Measurements from ENCODE around the gene MEGF11. TPM values are rescaled to one million over a fixed set of nuclear protein-coding genes. Genes with fewer than 3 reads are reported as not detected.

MEGF11 gene
- total RNA-seq, 4 donors from 2014 or later = 0.20 TPM; not detected in 3

DNA sequence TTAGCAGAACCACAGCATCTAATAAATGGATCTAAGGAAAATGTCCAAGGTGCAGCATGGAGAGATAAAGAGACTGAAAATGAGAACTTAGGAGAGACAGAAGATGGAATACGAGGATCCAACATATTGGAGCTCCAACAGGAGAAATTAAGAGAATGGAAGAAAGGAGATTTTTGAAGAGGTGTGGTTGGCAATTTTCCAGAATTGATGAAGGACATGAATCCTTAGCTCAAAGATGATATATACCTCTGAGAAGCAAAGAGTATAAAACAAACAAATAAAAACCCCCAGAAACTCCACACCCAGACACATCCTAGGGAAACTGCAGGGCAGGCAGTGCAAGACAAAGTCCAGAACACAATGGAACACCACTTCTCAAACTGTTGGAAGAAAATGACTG is 141.2 kb downstream of the MEGF11 start:
- Histone ChIP-seq H3K9me3 (no peaks in the 10 kb centered on the region), H3K27me3 (no peaks in the 10 kb centered on the region), H3K4me3 (replicated peaks in 1 of 3) (no peak overlapping the region), H3K4me1 (no peaks in the 10 kb centered on the region), H3K27ac (no peak overlapping the region), H3K36me3 (no peaks in the 10 kb centered on the region)
- no peak for DNase-seq
- intact Hi-C loops (cut with DNase I) = no loop called here
- WGBS, 2 donors = 88 to 91% methylated on average over 1 of the region's 1 CpG
- TF ChIP-seq POLR2A (IDR thresholded peaks at IDR 0.05) = no peak
- TF ChIP-seq, protein P1, sequence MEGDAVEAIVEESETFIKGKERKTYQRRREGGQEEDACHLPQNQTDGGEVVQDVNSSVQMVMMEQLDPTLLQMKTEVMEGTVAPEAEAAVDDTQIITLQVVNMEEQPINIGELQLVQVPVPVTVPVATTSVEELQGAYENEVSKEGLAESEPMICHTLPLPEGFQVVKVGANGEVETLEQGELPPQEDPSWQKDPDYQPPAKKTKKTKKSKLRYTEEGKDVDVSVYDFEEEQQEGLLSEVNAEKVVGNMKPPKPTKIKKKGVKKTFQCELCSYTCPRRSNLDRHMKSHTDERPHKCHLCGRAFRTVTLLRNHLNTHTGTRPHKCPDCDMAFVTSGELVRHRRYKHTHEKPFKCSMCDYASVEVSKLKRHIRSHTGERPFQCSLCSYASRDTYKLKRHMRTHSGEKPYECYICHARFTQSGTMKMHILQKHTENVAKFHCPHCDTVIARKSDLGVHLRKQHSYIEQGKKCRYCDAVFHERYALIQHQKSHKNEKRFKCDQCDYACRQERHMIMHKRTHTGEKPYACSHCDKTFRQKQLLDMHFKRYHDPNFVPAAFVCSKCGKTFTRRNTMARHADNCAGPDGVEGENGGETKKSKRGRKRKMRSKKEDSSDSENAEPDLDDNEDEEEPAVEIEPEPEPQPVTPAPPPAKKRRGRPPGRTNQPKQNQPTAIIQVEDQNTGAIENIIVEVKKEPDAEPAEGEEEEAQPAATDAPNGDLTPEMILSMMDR (IDR thresholded peaks at IDR 0.05) = no peak

- no peak overlapping the region for H3K27ac ChIP-seq
- 88 to 91% methylated on average over 3 of the region's 3 CpGs for WGBS, 2 donors
- TF ChIP-seq POLR2A (IDR thresholded peaks at IDR 0.05) = no peak
- TF ChIP-seq, protein P1 (IDR thresholded peaks at IDR 0.05) = no peak
- no peaks in the 10 kb centered on the region for H3K27me3 ChIP-seq
- H3K4me3 ChIP-seq (replicated peaks in 1 of 3) = no peak overlapping the region
- H3K9me3 ChIP-seq = no peaks in the 10 kb centered on the region
- intact Hi-C loops (cut with DNase I) = no loop called here
- H3K4me1 ChIP-seq = no peaks in the 10 kb centered on the region
- H3K36me3 ChIP-seq = no peaks in the 10 kb centered on the region
- no peak for DNase-seq
These were observed 142.2 kb downstream of the MEGF11 start for GRCh38 chr15:66111363-66111762.

- Histone ChIP-seq H3K27me3 (no peaks in the 10 kb centered on the region), H3K9me3 (no peaks in the 10 kb centered on the region), H3K4me3 (replicated peaks in 1 of 3) (no peak overlapping the region), H3K4me1 (no peaks in the 10 kb centered on the region), H3K27ac (no peak overlapping the region), H3K36me3 (no peaks in the 10 kb centered on the region)
- intact Hi-C loops (cut with DNase I) = no loop called here
- WGBS, 2 donors = 73 to 79% methylated on average over 4 of the region's 4 CpGs
- no peak for TF ChIP-seq POLR2A (IDR thresholded peaks at IDR 0.05)
- TF ChIP-seq, protein P1 (IDR thresholded peaks at IDR 0.05) = no peak
- no peak for DNase-seq
These were observed 142.7 kb downstream of the MEGF11 start for GRCh38 chr15:66110864-66111263.

GRCh38 chr15:66109826-66110225 is 143.7 kb downstream of the MEGF11 start:
- DNase-seq = no peak
- no peaks in the 10 kb centered on the region for H3K27me3 ChIP-seq
- H3K4me3 ChIP-seq (replicated peaks in 1 of 3) = no peak overlapping the region
- TF ChIP-seq, protein P1 (IDR thresholded peaks at IDR 0.05) = no peak
- no peak for TF ChIP-seq POLR2A (IDR thresholded peaks at IDR 0.05)
- H3K27ac ChIP-seq = no peak overlapping the region
- intact Hi-C loops (cut with DNase I) = no loop called here
- no peaks in the 10 kb centered on the region for H3K4me1 ChIP-seq
- WGBS, 2 donors = 78 to 86% methylated on average over 5 of the region's 5 CpGs
- H3K36me3 ChIP-seq = no peaks in the 10 kb centered on the region
- H3K9me3 ChIP-seq = no peaks in the 10 kb centered on the region

GRCh38 chr15:66108483-66109265 is 144.9 kb downstream of the MEGF11 start:
- no peak for DNase-seq
- Histone ChIP-seq H3K36me3 (no peaks in the 10 kb centered on the region), H3K4me3 (replicated peaks in 1 of 3) (no peak overlapping the region), H3K27me3 (no peaks in the 10 kb centered on the region), H3K9me3 (no peaks in the 10 kb centered on the region), H3K4me1 (no peaks in the 10 kb centered on the region), H3K27ac (no peak overlapping the region)
- TF ChIP-seq POLR2A (IDR thresholded peaks at IDR 0.05) = no peak
- TF ChIP-seq, protein P1 (IDR thresholded peaks at IDR 0.05) = no peak
- 82 to 85% methylated on average over 16 of the region's 16 CpGs for WGBS, 2 donors
- intact Hi-C loops (cut with DNase I) = no loop called here
